Karpas-422 (cell line): ENCODE measurements around the gene HOXD1. TPM values are rescaled to one million over a fixed set of nuclear protein-coding genes. Genes with fewer than 3 reads are reported as not detected.

Source experiments
- DNase-seq: peaks from one replicate; pipeline ENCODE4 v3.0.0-alpha.2; 2015
- H2AFZ ChIP-seq: fragments of 200-600 bp; sonication (generic); 2 replicates; pipeline ENCODE4 v1.6.1; 2014; ENCODE audit warnings: antibody characterized with exemption, low read length, mixed read lengths
- H3K27ac ChIP-seq: fragments of 200-600 bp; sonication (generic); 2 replicates; pipeline ENCODE4 v1.5.1; 2014; ENCODE audit warnings: mild to moderate bottlenecking, low read length, moderate library complexity
- H3K27me3 ChIP-seq: fragments of 200-600 bp; sonication (generic); 2 replicates; pipeline ENCODE4 v1.6.1; 2014; ENCODE audit warnings: low read length, mixed read lengths
- H3K36me3 ChIP-seq: fragments of 200-600 bp; sonication (generic); 2 replicates; pipeline ENCODE4 v1.6.1; 2014; ENCODE audit warnings: low read length, mixed read lengths; ENCODE audit not compliant: insufficient read depth
- H3K4me1 ChIP-seq: fragments of 200-600 bp; sonication (generic); 2 replicates; pipeline ENCODE4 v1.6.1; 2014; ENCODE audit warnings: mild to moderate bottlenecking, low read length, mixed read lengths
- H3K4me2 ChIP-seq: fragments of 200-600 bp; sonication (generic); 2 replicates; pipeline ENCODE4 v1.6.1; 2014; ENCODE audit warnings: low read length, low read depth, mild to moderate bottlenecking; ENCODE audit not compliant: poor library complexity, severe bottlenecking
- H3K4me3 ChIP-seq: fragments of 200-600 bp; sonication (generic); 2 replicates; pipeline ENCODE4 v1.5.1; 2014; ENCODE audit warnings: mild to moderate bottlenecking, antibody characterized with exemption, low read length, mixed read lengths
- H3K79me2 ChIP-seq: fragments of 200-600 bp; sonication (generic); 2 replicates; pipeline ENCODE4 v1.6.1; 2014; ENCODE audit warnings: mild to moderate bottlenecking, low read length, mixed read lengths
- H3K9ac ChIP-seq: fragments of 200-600 bp; sonication (generic); 2 replicates; pipeline ENCODE4 v1.6.0; 2014; ENCODE audit warnings: low read length
- H3K9me2 ChIP-seq: fragments of 200-600 bp; sonication (generic), shearing (Covaris generic); replicated peaks from 2 replicates; pipeline ENCODE4 v1.6.0; 2014; ENCODE audit warnings: mild to moderate bottlenecking, low read length, moderate library complexity; ENCODE audit not compliant: insufficient read depth
- H3K9me3 ChIP-seq: fragments of 300-700, 200-600 bp; sonication (generic); 2 replicates; pipeline ENCODE4 v1.6.1; 2014; ENCODE audit warnings: low read length, mixed read lengths
- H4K20me1 ChIP-seq: fragments of 200-600 bp; sonication (generic); 2 replicates; pipeline ENCODE4 v1.6.1; 2014; ENCODE audit warnings: mild to moderate bottlenecking, antibody characterized with exemption, low read length, low read depth; ENCODE audit not compliant: insufficient read depth
- total RNA-seq: library from RNA; depleted of rRNA; stranded (reverse); fragments of >200 nt; shearing (Covaris generic); gene quantifications from 2 replicates; pipeline ENCODE4 v1.2.3, GENCODE V29; 2014; ENCODE audit warnings: low replicate concordance

HOXD1 gene
- total RNA-seq, 1 experiment from 2014 or later, result not detected

GRCh38 chr2:176187200-176187898, 1.1 kb upstream of the HOXD1 start:
- Histone ChIP-seq H3K27ac (no peak overlapping the region), H4K20me1 (no peaks in the 10 kb centered on the region), H3K4me3 (no peak overlapping the region), H3K4me1 (no peaks in the 10 kb centered on the region), H3K27me3 (no peaks in the 10 kb centered on the region), H2AFZ (no peak overlapping the region), H3K9ac (no peak overlapping the region), H3K79me2 (no peaks in the 10 kb centered on the region), H3K9me2 (no peaks in the 10 kb centered on the region), H3K36me3 (no peaks in the 10 kb centered on the region), H3K9me3 (no peaks in the 10 kb centered on the region), H3K4me2 (no peak overlapping the region)
- DNase-seq, result no peak

- Histone ChIP-seq H3K4me3 (no peak overlapping the region), H3K9me2 (no peaks in the 10 kb centered on the region), H3K79me2 (no peaks in the 10 kb centered on the region), H3K27me3 (no peaks in the 10 kb centered on the region), H3K9ac (no peak overlapping the region), H3K9me3 (no peaks in the 10 kb centered on the region), H3K4me1 (no peaks in the 10 kb centered on the region), H3K36me3 (no peaks in the 10 kb centered on the region), H3K4me2 (no peak overlapping the region), H2AFZ (no peak overlapping the region), H4K20me1 (no peaks in the 10 kb centered on the region), H3K27ac (no peak overlapping the region)
- no peak for DNase-seq
Observed at GRCh38 chr2:176188774-176189680, 559 bp downstream of the HOXD1 start.

GRCh38 chr2:176189681-176190641, 1.5 kb downstream of the HOXD1 start:
- Histone ChIP-seq H3K4me2 (no peak overlapping the region), H3K9me3 (no peaks in the 10 kb centered on the region), H3K9me2 (no peaks in the 10 kb centered on the region), H3K27ac (no peak overlapping the region), H3K9ac (no peak overlapping the region), H3K4me3 (no peak overlapping the region), H3K79me2 (no peaks in the 10 kb centered on the region), H4K20me1 (no peaks in the 10 kb centered on the region), H3K4me1 (no peaks in the 10 kb centered on the region), H3K27me3 (no peaks in the 10 kb centered on the region), H2AFZ (no peak overlapping the region), H3K36me3 (no peaks in the 10 kb centered on the region)
- no peak for DNase-seq

- H2AFZ ChIP-seq, result no peak overlapping the region
- H3K27me3 ChIP-seq, result no peaks in the 10 kb centered on the region
- no peaks in the 10 kb centered on the region for H4K20me1 ChIP-seq
- no peaks in the 10 kb centered on the region for H3K9me3 ChIP-seq
- H3K27ac ChIP-seq, result no peak overlapping the region
- no peak overlapping the region for H3K9ac ChIP-seq
- H3K79me2 ChIP-seq, result no peaks in the 10 kb centered on the region
- DNase-seq, result no peak
- H3K36me3 ChIP-seq, result no peaks in the 10 kb centered on the region
- H3K4me1 ChIP-seq, result no peaks in the 10 kb centered on the region
- no peak overlapping the region for H3K4me2 ChIP-seq
- H3K9me2 ChIP-seq, result no peaks in the 10 kb centered on the region
- no peak overlapping the region for H3K4me3 ChIP-seq
Observed at GRCh38 chr2:176192351-176192750, 3.9 kb downstream of the HOXD1 start.

- no peak overlapping the region for H3K27ac ChIP-seq
- no peak overlapping the region for H3K4me2 ChIP-seq
- H3K4me3 ChIP-seq, result no peak overlapping the region
- DNase-seq, result no peak
- H4K20me1 ChIP-seq, result no peaks in the 10 kb centered on the region
- H3K4me1 ChIP-seq, result no peaks in the 10 kb centered on the region
- H3K79me2 ChIP-seq, result no peaks in the 10 kb centered on the region
- H2AFZ ChIP-seq, result no peak overlapping the region
- H3K27me3 ChIP-seq, result no peaks in the 10 kb centered on the region
- no peak overlapping the region for H3K9ac ChIP-seq
- H3K36me3 ChIP-seq, result no peaks in the 10 kb centered on the region
- H3K9me2 ChIP-seq, result no peaks in the 10 kb centered on the region
- no peaks in the 10 kb centered on the region for H3K9me3 ChIP-seq
Observed at GRCh38 chr2:176193048-176193447, 4.6 kb downstream of the HOXD1 start.

GRCh38 chr2:176199902-176200301, 11.4 kb downstream of the HOXD1 start:
- Histone ChIP-seq H2AFZ (no peak overlapping the region), H3K9me3 (no peaks in the 10 kb centered on the region), H3K36me3 (no peaks in the 10 kb centered on the region), H3K9me2 (no peaks in the 10 kb centered on the region), H3K27ac (no peak overlapping the region), H3K4me3 (no peak overlapping the region), H4K20me1 (no peaks in the 10 kb centered on the region), H3K27me3 (no peaks in the 10 kb centered on the region), H3K79me2 (no peaks in the 10 kb centered on the region), H3K4me1 (no peaks in the 10 kb centered on the region), H3K9ac (no peak overlapping the region), H3K4me2 (no peak overlapping the region)
- DNase-seq, result no peak

- H3K27me3 ChIP-seq, result no peaks in the 10 kb centered on the region
- no peak overlapping the region for H3K4me2 ChIP-seq
- H3K79me2 ChIP-seq, result no peaks in the 10 kb centered on the region
- DNase-seq, result no peak
- no peaks in the 10 kb centered on the region for H4K20me1 ChIP-seq
- H2AFZ ChIP-seq, result no peak overlapping the region
- no peak overlapping the region for H3K27ac ChIP-seq
- H3K9me3 ChIP-seq, result no peaks in the 10 kb centered on the region
- H3K36me3 ChIP-seq, result no peaks in the 10 kb centered on the region
- H3K4me1 ChIP-seq, result no peaks in the 10 kb centered on the region
- no peak overlapping the region for H3K4me3 ChIP-seq
- H3K9me2 ChIP-seq, result no peaks in the 10 kb centered on the region
- no peak overlapping the region for H3K9ac ChIP-seq
Observed at GRCh38 chr2:176200971-176201370, 12.5 kb downstream of the HOXD1 start.

GRCh38 chr2:176202491-176202890, 14.0 kb downstream of the HOXD1 start:
- no peaks in the 10 kb centered on the region for H3K9me2 ChIP-seq
- H3K4me3 ChIP-seq, result no peak overlapping the region
- H4K20me1 ChIP-seq, result no peaks in the 10 kb centered on the region
- no peak overlapping the region for H3K9ac ChIP-seq
- H3K9me3 ChIP-seq, result no peaks in the 10 kb centered on the region
- H3K27ac ChIP-seq, result no peak overlapping the region
- H3K79me2 ChIP-seq, result no peaks in the 10 kb centered on the region
- no peak for DNase-seq
- no peak overlapping the region for H2AFZ ChIP-seq
- H3K4me2 ChIP-seq, result no peak overlapping the region
- no peaks in the 10 kb centered on the region for H3K27me3 ChIP-seq
- no peaks in the 10 kb centered on the region for H3K36me3 ChIP-seq
- H3K4me1 ChIP-seq, result no peaks in the 10 kb centered on the region
